ENCODE measurements around the gene GART. TPM values are rescaled to one million over a fixed set of nuclear protein-coding genes. Genes with fewer than 3 reads are reported as not detected.
A peak's percentile ranks its signal among the peaks of the same experiment; 100 is the strongest.

The GART gene
- total and polyA plus RNA-seq, 12 donors, result 15.1 to 80.8 (median 59.5) TPM

DNA sequence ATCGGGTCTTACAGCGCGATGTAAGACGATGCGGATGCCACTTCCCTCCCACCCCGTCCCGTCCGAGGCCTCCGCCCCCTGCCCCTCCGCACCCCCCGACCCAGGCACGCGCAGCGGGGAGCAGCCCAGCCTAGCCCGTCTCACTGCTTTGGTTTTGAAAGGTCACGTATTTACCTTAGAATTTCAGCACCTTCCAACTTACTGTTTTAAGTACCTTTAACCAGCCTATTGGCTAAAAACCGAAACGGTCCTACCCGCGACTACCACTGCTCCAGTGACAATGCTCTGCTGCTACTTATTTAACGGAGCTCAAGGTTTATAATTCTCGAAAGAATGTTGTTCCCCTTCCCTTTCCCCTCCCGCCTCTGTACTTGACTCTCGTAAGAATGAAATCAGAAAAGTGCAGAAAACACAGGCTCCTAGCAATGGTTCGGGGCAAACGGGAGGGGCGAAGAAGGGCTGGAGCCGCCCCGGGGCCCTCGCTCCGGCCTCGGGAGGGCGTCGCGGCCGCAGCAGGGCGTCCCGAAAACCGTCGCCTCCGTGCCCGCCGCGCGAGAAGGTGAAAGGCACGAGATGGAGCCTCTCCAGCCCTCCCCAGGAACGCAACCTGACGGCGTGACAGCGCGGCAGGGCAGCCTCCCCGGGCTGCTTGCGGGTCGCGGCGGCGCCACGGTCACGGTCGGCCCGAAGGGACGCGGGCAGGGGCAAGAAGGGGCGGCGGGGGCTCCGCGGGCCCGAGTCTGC lies 62.8 kb downstream of the GART start:
- 0 to 1% (median 1%) methylated on average over 30 to 68 of the region's 68 CpGs for WGBS, 4 donors

DNA sequence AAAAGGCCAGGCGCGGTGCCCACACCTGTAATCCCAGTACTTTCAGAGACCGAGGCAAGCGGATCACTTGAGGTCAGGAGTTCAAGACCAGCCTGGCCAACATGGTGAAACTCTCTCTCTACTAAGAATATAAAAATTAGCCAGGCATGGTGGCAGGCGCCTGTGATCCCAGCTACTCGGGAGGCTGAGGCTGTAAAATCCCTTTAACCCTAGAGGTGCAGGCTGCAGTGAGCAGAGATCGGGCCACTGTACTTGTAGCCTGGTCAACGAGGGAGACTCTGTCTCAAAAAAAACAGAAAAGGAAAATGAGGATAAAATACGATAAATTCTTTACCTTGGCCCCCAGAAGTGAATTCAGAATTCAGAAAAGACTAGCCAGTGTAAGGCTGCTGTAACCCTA lies 63.7 kb downstream of the GART start:
- no peaks in the 10 kb centered on the region for H3K9me3 ChIP-seq (replicated peaks in 1 of 3)
- TF ChIP-seq POLR2A (IDR thresholded peaks at IDR 0.05), result no peak
- TF ChIP-seq, protein P1, sequence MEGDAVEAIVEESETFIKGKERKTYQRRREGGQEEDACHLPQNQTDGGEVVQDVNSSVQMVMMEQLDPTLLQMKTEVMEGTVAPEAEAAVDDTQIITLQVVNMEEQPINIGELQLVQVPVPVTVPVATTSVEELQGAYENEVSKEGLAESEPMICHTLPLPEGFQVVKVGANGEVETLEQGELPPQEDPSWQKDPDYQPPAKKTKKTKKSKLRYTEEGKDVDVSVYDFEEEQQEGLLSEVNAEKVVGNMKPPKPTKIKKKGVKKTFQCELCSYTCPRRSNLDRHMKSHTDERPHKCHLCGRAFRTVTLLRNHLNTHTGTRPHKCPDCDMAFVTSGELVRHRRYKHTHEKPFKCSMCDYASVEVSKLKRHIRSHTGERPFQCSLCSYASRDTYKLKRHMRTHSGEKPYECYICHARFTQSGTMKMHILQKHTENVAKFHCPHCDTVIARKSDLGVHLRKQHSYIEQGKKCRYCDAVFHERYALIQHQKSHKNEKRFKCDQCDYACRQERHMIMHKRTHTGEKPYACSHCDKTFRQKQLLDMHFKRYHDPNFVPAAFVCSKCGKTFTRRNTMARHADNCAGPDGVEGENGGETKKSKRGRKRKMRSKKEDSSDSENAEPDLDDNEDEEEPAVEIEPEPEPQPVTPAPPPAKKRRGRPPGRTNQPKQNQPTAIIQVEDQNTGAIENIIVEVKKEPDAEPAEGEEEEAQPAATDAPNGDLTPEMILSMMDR (IDR thresholded peaks at IDR 0.05), result no peak
- 59 to 66% (median 63%) methylated on average over 9 of the region's 9 CpGs for WGBS, 4 donors
- H3K27ac ChIP-seq, result peak overlapping the region in 1 of 5 donors; percentile 97
- H3K4me3 ChIP-seq, result peak overlapping the region in 1 of 4 donors; percentile 88
- H3K27me3 ChIP-seq, result no peaks in the 10 kb centered on the region
- DNase-seq, result peak in 1 of 7 donors; percentile 51
- H3K36me3 ChIP-seq (replicated peaks in 1 of 2), result no peaks in the 10 kb centered on the region
- peaks cover 0 to 16% of the 10 kb centered on the region in 2 donors for H3K4me1 ChIP-seq (replicated peaks in 1 of 2)
- intact Hi-C loops (cut with DNase I), result no loop called here

More for the DNA sequence above, 62.8 kb downstream of the GART start:
- peak; percentile 16 to 60 (median 47) for DNase-seq
- no peaks in the 10 kb centered on the region for H3K9me3 ChIP-seq (replicated peaks in 1 of 3)
- intact Hi-C loops (cut with DNase I), result no loop called here
- peak overlapping the region; percentile 93 to 99 (median 97) for H3K27ac ChIP-seq
- H3K4me1 ChIP-seq (replicated peaks in 1 of 2), result peaks cover 0 to 16% of the 10 kb centered on the region in 2 donors
- H3K27me3 ChIP-seq, result no peaks in the 10 kb centered on the region
- no peaks in the 10 kb centered on the region for H3K36me3 ChIP-seq (replicated peaks in 1 of 2)
- H3K4me3 ChIP-seq, result peak overlapping the region; percentile 12 to 92 (median 88)
- TF ChIP-seq, protein P1 (IDR thresholded peaks at IDR 0.05), result peak in 3 of 6 experiments; percentile 17 to 20 (median 17)
- no peak for TF ChIP-seq POLR2A (IDR thresholded peaks at IDR 0.05)

DNA sequence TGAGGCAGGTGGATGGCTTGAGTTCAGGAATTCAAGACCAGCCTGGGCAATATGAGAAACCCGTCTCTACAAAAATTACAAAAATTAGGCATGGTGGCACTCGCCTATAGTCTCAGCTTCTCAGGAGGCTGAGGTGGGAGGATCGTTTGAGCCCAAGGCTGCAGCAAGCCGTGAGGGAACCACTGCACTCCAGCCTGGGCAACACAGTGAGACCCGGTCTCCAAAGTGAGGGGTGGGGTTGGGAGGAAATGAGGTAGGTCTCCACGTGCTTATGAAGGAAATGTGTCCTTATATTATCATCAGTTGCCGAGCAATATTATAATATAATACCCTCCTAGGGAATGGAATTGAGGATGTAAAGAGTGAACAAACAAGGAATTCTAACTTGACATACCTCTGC lies 64.9 kb downstream of the GART start:
- TF ChIP-seq, protein P1 (IDR thresholded peaks at IDR 0.05), result no peak
- intact Hi-C loops (cut with DNase I), result no loop called here
- no peak overlapping the region for H3K27ac ChIP-seq
- H3K4me1 ChIP-seq (replicated peaks in 1 of 2), result peaks cover 0 to 16% of the 10 kb centered on the region in 2 donors
- no peaks in the 10 kb centered on the region for H3K27me3 ChIP-seq
- H3K9me3 ChIP-seq (replicated peaks in 1 of 3), result no peaks in the 10 kb centered on the region
- no peaks in the 10 kb centered on the region for H3K36me3 ChIP-seq (replicated peaks in 1 of 2)
- peak in 1 of 7 donors; percentile 40 for DNase-seq
- no peak overlapping the region for H3K4me3 ChIP-seq
- 87 to 97% (median 90%) methylated on average over 6 to 7 of the region's 7 CpGs for WGBS, 4 donors

DNA sequence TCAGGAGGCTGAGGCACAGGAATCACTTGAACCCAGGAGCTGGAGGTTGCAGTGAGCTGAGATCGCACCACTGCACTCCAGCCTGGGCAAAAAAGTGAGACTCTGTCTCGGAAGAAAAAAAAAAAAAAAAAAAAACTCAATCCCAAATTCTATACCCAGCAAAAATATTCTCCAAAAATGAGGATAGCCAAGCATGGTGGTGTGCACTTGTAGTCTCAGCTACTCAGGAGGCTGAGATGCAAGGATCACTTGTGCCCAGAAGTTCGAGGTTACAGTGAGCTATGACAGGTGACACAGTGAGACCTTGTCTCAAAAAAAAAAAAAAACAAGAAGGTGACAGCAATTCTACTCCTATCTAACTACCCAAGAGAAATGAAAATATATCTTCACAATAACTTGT lies 68.6 kb downstream of the GART start:
- no peaks in the 10 kb centered on the region for H3K36me3 ChIP-seq (replicated peaks in 1 of 2)
- intact Hi-C loops (cut with DNase I), result no loop called here
- 94 to 98% (median 97%) methylated on average over 2 to 3 of the region's 3 CpGs for WGBS, 4 donors
- DNase-seq, result no peak
- no peaks in the 10 kb centered on the region for H3K9me3 ChIP-seq (replicated peaks in 1 of 3)
- no peaks in the 10 kb centered on the region for H3K27me3 ChIP-seq
- no peak overlapping the region for H3K27ac ChIP-seq
- H3K4me1 ChIP-seq (replicated peaks in 1 of 2), result peaks cover 15 to 17% of the 10 kb centered on the region in 2 donors
- no peak overlapping the region for H3K4me3 ChIP-seq
- no peak for TF ChIP-seq POLR2A (IDR thresholded peaks at IDR 0.05)
- TF ChIP-seq, protein P1 (IDR thresholded peaks at IDR 0.05), result no peak

All from adrenal gland (tissue), 12 donors.